Vagina (tissue), 2 donors: ENCODE measurements around the gene DVL1. TPM values are rescaled to one million over a fixed set of nuclear protein-coding genes. Genes with fewer than 3 reads are reported as not detected.

ENCODE experiments used
- DNase-seq, 2 donors: peaks; one replicate each; pipeline ENCODE4 v3.0.0-alpha.2; 2017; ENCODE audit errors: extremely low spot score in 2 of 2
- H3K27ac ChIP-seq: fragments of 200-600 bp; sonication (generic); one replicate; pipeline ENCODE4 v1.5.1; 2019
- H3K27me3 ChIP-seq: fragments of 200-600 bp; sonication (generic); one replicate; pipeline ENCODE4 v1.5.1; 2019
- H3K36me3 ChIP-seq, 2 donors: fragments of 200-600 bp; sonication (generic); one replicate each; pipeline ENCODE4 v1.5.1; 2017 to 2019
- H3K4me1 ChIP-seq: fragments of 200-600 bp; sonication (generic); one replicate; pipeline ENCODE4 v1.5.1; 2019
- H3K4me3 ChIP-seq, 2 donors: fragments of 200-600 bp; sonication (generic); 1 replicate in 1 of 2; 2 replicates in 1 of 2; pipeline ENCODE4 v1.5.1; 2016 to 2019
- H3K9me3 ChIP-seq: fragments of 200-600 bp; sonication (generic); one replicate; pipeline ENCODE4 v1.5.1; 2019
- POLR2A ChIP-seq, 2 donors: fragments of 450-650 bp; IDR thresholded peaks; one replicate each; pipeline ENCODE4 v1.6.1; 2017; ENCODE audit warnings: antibody characterized with exemption in 2 of 2, mild to moderate bottlenecking in 2 of 2, moderate library complexity in 2 of 2
- POLR2AphosphoS5 ChIP-seq, 2 donors: sonication (generic); formaldehyde crosslinking; IDR thresholded peaks; one replicate each; pipeline ENCODE4 v1.9.0; 2017; ENCODE audit warnings: antibody characterized with exemption in 2 of 2, mild to moderate bottlenecking in 2 of 2, low read depth in 1 of 2; ENCODE audit not compliant: insufficient read depth in 1 of 2
- intact Hi-C: fragments of 100-400 bp; cut with DNase I; formaldehyde crosslinking; loops from one replicate; pipeline ENCODE4 v1.15.1; 2023
- total RNA-seq: library from RNA; depleted of rRNA; stranded (reverse); fragments of >200 nt; gene quantifications from one replicate; pipeline ENCODE4 v1.2.3, GENCODE V29; 2016
- TF ChIP-seq, protein P1 (sequence below), 3 experiments: fragments of 450-650 bp in 2 of 3; fragments of 200-600 bp in 1 of 3; sonication (generic) in 1 of 3; IDR thresholded peaks; one replicate each; pipeline ENCODE4 v1.5.1; 2017 to 2019; ENCODE audit warnings: antibody characterized with exemption in 3 of 3, mild to moderate bottlenecking in 2 of 3, moderate library complexity in 2 of 3

DVL1 gene
- total RNA-seq, 1 donor from 2014 or later, result 72.4 TPM

DNA sequence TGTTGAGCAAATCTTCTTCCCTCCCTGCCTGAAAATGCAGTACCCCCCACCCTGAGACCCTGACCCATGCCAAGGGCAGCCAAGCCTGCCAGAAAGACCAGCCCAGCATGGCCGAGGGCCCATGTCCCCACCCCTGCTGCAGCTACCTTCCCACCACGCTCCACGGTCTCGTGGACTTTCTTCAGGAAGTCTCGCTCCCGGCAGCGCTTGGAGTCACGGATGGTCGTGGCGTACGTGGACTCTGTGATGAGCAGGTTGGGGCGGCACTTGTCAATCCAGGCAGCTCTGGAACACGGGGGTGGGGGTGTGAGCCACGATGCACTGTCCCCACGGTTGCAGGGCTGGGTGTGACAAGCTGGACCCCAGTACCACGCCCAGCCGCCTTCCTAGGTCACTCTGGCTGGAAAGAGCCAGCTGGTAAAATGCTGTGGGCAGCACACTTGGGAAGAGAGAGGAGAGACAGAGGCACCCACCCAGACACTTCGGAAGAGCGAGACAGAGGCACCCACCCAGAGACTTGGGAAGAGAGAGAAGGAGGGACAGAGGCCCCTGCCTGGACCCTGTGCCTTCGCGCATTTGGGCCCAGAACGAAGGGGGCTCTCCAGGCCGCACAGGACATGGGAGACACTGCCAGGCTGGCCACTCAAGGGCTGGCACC lies 34.4 kb downstream of the DVL1 start:
- H3K27ac ChIP-seq, result no peak overlapping the region
- H3K4me1 ChIP-seq, result peaks cover 26% of the 10 kb centered on the region
- H3K9me3 ChIP-seq, result no peaks in the 10 kb centered on the region
- no peaks in the 10 kb centered on the region for H3K27me3 ChIP-seq
- TF ChIP-seq POLR2AphosphoS5 (IDR thresholded peaks at IDR 0.05; ENCODE audit: insufficient read depth in 1 of 2, low read depth in 1 of 2), result no peak
- TF ChIP-seq POLR2A (IDR thresholded peaks at IDR 0.05), result no peak
- TF ChIP-seq, protein P1, sequence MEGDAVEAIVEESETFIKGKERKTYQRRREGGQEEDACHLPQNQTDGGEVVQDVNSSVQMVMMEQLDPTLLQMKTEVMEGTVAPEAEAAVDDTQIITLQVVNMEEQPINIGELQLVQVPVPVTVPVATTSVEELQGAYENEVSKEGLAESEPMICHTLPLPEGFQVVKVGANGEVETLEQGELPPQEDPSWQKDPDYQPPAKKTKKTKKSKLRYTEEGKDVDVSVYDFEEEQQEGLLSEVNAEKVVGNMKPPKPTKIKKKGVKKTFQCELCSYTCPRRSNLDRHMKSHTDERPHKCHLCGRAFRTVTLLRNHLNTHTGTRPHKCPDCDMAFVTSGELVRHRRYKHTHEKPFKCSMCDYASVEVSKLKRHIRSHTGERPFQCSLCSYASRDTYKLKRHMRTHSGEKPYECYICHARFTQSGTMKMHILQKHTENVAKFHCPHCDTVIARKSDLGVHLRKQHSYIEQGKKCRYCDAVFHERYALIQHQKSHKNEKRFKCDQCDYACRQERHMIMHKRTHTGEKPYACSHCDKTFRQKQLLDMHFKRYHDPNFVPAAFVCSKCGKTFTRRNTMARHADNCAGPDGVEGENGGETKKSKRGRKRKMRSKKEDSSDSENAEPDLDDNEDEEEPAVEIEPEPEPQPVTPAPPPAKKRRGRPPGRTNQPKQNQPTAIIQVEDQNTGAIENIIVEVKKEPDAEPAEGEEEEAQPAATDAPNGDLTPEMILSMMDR (IDR thresholded peaks at IDR 0.05), result no peak
- no peak overlapping the region for H3K4me3 ChIP-seq
- peaks cover 0 to 48% of the 10 kb centered on the region in 2 donors for H3K36me3 ChIP-seq
- DNase-seq, result no peak
- intact Hi-C loops, result no loop called here

DNA sequence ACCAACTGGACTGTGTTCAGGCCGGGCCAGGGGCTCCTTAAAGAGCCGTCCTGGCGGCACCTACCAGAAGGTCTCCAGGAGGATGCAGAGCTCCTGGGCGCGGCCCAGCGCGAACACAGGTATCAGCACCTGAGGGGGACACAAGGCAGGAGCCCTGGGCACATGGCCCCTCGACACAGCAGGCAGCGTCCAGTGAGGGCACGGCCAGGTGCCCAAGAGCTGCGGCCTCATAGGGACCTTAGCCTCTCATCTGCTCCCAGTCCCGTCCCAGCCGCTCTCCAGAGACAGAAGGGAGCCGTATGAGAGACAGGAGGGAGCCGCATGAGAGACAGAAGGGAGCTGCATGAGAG lies 35.0 kb downstream of the DVL1 start:
- no peak overlapping the region for H3K27ac ChIP-seq
- intact Hi-C loops, result no loop called here
- TF ChIP-seq, protein P1 (IDR thresholded peaks at IDR 0.05), result no peak
- TF ChIP-seq POLR2A (IDR thresholded peaks at IDR 0.05) (no peak), POLR2AphosphoS5 (IDR thresholded peaks at IDR 0.05; ENCODE audit: insufficient read depth in 1 of 2, low read depth in 1 of 2) (no peak)

DNA sequence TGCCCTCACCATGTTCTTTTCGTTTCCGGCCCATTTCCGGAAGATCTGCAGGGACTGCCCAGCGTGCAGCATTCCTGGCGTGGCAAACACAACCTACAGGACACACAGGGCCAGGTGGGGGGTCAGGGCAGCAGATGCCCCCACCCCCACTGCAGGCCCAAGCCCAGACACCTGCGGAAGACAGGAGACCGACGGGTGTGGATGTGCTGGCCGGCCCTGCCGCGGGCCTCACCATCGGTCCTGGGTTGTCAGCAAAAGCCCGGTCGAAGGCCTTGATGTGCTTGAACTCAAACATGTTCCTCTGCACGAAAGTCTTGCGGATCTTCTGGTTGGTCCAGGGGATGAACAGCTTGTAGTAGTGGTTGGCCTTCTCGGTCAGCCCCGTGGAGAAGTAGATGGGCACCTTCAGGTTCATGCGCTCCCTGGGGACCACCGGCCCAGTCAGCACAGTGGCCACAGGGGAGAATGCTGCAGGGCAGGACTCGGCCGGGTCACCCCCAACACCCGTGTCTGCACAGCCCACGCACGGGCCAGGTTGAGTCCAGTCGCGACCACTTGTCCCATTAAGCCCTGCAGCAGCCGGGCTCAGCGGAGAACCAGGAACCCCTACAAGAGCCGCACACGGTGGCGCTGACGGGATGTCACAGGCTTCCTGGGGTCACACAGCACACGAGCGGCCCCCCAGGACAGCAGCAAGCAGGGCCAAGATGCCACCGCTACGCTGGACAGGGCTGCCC lies 35.5 kb downstream of the DVL1 start:
- no peak for DNase-seq
- H3K9me3 ChIP-seq, result no peaks in the 10 kb centered on the region
- no peak for TF ChIP-seq POLR2A (IDR thresholded peaks at IDR 0.05)
- TF ChIP-seq POLR2AphosphoS5 (IDR thresholded peaks at IDR 0.05; ENCODE audit: insufficient read depth in 1 of 2, low read depth in 1 of 2), result no peak
- no peak overlapping the region for H3K27ac ChIP-seq
- H3K36me3 ChIP-seq, result peaks cover 0 to 42% of the 10 kb centered on the region in 2 donors
- peaks cover 31% of the 10 kb centered on the region for H3K4me1 ChIP-seq
- no peaks in the 10 kb centered on the region for H3K27me3 ChIP-seq
- intact Hi-C loops, result no loop called here
- no peak overlapping the region for H3K4me3 ChIP-seq

More for the DNA sequence above, 35.0 kb downstream of the DVL1 start:
- Histone ChIP-seq H3K4me1 (peaks cover 30% of the 10 kb centered on the region), H3K27me3 (no peaks in the 10 kb centered on the region), H3K4me3 (no peak overlapping the region), H3K36me3 (peaks cover 0 to 42% of the 10 kb centered on the region in 2 donors), H3K9me3 (no peaks in the 10 kb centered on the region)
- DNase-seq, result no peak

DNA sequence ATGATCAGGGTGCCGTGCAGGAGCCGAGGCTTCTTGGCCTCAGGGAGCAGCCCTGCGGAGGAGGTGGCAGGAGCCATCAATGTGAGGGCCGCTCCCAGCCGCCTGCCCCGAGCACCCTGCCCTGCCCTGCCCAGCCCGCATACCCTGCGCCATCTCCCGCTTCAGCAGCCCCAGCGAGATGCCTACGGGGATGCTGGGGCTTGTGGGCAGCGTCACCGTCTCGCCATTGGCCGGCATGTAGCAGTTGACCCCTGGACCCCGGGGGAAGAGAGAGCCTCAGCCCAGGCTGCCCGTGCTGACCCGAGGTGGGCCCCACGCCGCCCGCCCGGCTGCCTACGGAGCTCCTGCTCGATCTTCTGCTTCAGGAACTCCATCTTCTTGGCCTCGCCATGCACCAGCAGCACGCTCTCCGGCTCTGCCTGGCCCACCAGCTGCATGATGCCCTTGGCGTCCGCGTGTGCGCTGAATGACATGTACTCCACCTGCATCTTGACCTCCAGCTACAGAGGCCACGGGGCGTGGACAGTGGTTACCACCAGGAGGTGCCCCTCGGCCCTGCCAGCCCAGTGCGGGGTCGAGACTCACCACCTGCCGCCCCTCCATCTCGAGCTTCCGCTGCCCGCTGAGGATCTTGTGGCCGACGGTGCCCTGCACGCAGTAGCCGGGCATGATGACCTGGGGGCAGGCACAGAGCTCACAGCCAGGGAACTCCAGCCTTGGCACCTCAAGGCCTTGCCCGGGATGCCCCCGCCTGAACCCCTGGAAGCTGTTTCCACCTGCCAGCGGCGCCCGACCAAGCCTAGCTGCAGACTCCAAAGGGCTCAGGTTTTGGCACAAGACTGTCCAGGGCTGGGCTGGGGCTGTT lies 36.5 kb downstream of the DVL1 start:
- TF ChIP-seq, protein P1 (IDR thresholded peaks at IDR 0.05), result no peak
- TF ChIP-seq POLR2AphosphoS5 (IDR thresholded peaks at IDR 0.05; ENCODE audit: insufficient read depth in 1 of 2, low read depth in 1 of 2), result peak in 1 of 2 donors; percentile 12
- intact Hi-C loops, result no loop called here

More for the DNA sequence above, 36.5 kb downstream of the DVL1 start:
- peaks cover 0 to 42% of the 10 kb centered on the region in 2 donors for H3K36me3 ChIP-seq
- H3K9me3 ChIP-seq, result no peaks in the 10 kb centered on the region
- H3K27me3 ChIP-seq, result no peaks in the 10 kb centered on the region
- H3K4me1 ChIP-seq, result peaks cover 25% of the 10 kb centered on the region
- no peak for DNase-seq
- H3K27ac ChIP-seq, result no peak overlapping the region
- no peak overlapping the region for H3K4me3 ChIP-seq
